HFFc6 (cell line): ENCODE measurements around the gene CMSS1. TPM values are rescaled to one million over a fixed set of nuclear protein-coding genes. Genes with fewer than 3 reads are reported as not detected.

Experiments used
- DNase-seq: peaks from one replicate; pipeline ENCODE4 v3.0.0-alpha.2; 2018
- H3K27ac Mint-ChIP-seq: 2 replicates; pipeline ENCODE4 v1.8.0; 2020; ENCODE audit warnings: mild to moderate bottlenecking, mixed read lengths
- H3K27me3 Mint-ChIP-seq: 2 replicates; pipeline ENCODE4 v1.8.0; 2021; ENCODE audit warnings: mild to moderate bottlenecking, moderate library complexity, mixed read lengths; ENCODE audit not compliant: insufficient read depth
- H3K36me3 Mint-ChIP-seq: 2 replicates; pipeline ENCODE4 v1.8.0; 2021; ENCODE audit warnings: low read depth, mixed read lengths
- H3K4me1 Mint-ChIP-seq: 2 replicates; pipeline ENCODE4 v1.8.0; 2020; ENCODE audit warnings: low read depth, mixed read lengths
- H3K4me3 Mint-ChIP-seq: 2 replicates; pipeline ENCODE4 v1.8.0; 2020; ENCODE audit warnings: mild to moderate bottlenecking, moderate library complexity, mixed read lengths
- H3K9me3 Mint-ChIP-seq: 2 replicates; pipeline ENCODE4 v1.8.0; 2020; ENCODE audit warnings: mild to moderate bottlenecking, mixed read lengths
- total RNA-seq, 6 experiments: library from RNA; stranded (reverse); fragmentation: NEBNext Ultra II Directional; extraction: Animal tissue kit (Norgen Biotek cat#: 25700); gene quantifications; 2 replicates in 1 of 6; 3 replicates in 5 of 6; pipeline ENCODE4 v1.2.3, GENCODE V29; 2021
- TF ChIP-seq, protein P1 (sequence below): fragments of 200-600 bp; sonication (generic); IDR thresholded peaks from 2 replicates; pipeline ENCODE4 v1.5.0; 2021; ENCODE audit warnings: antibody characterized with exemption, mild to moderate bottlenecking

Gene CMSS1
- total RNA-seq, 6 experiments from 2014 or later = 27.8 to 47.0 (median 38.1) TPM

DNA sequence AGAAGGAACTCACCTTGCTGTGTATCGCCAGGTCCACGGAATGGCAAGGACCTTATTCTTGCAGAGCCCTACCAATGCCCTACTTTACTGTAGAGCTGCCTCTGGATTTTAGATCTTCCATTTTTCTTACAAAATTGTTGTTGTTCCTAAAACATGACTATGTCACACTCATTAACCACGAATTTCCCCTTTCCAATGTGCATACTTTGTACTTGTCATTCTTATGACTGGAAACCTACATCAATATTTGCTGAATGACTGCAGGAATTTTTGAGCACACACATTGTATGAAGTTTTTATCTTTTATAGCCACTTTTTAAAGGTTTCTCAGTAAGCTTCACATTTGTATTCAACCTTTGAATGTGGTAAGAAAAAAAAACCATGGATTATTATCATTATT, 35.9 kb upstream of the CMSS1 start:
- Mint-ChIP-seq H3K36me3 (peaks cover 12% of the 10 kb centered on the region; the same call in 1 of the 2 replicates), H3K27me3 (no peaks in the 10 kb centered on the region), H3K9me3 (no peaks in the 10 kb centered on the region), H3K27ac (peak overlapping the region; percentile 16; the same call in 1 of the 2 replicates), H3K4me1 (peaks cover 66% of the 10 kb centered on the region), H3K4me3 (peak overlapping the region; percentile 4; the same call in 1 of the 2 replicates)
- TF ChIP-seq, protein P1, sequence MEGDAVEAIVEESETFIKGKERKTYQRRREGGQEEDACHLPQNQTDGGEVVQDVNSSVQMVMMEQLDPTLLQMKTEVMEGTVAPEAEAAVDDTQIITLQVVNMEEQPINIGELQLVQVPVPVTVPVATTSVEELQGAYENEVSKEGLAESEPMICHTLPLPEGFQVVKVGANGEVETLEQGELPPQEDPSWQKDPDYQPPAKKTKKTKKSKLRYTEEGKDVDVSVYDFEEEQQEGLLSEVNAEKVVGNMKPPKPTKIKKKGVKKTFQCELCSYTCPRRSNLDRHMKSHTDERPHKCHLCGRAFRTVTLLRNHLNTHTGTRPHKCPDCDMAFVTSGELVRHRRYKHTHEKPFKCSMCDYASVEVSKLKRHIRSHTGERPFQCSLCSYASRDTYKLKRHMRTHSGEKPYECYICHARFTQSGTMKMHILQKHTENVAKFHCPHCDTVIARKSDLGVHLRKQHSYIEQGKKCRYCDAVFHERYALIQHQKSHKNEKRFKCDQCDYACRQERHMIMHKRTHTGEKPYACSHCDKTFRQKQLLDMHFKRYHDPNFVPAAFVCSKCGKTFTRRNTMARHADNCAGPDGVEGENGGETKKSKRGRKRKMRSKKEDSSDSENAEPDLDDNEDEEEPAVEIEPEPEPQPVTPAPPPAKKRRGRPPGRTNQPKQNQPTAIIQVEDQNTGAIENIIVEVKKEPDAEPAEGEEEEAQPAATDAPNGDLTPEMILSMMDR = no peak
- peak; percentile 41 for DNase-seq

DNA sequence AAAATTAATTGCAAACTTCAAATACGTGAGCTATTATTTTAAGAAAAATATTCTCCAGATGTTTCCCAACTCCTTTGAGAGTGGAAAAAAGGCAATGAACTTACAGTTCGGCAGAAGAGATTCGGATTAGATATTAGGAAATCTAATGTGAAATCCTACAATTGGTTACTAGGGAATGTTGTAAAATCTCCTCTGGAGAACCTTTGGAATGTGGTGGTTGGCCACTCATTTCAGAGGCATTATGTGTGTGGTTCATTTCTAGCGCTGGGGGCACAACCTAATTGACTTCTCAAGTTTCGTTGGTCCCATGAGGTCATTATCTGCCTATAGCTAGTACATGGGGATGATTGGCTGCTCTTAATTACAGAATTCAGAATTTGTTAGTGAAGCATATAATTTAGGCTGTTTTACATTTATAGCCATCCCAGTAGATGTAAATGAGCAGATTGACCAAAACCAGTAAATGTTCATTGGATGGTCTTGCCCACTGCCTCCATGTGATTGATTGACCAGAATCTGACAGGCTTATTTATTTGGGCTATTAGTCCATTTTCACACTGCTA, 34.6 kb upstream of the CMSS1 start:
- H3K27ac Mint-ChIP-seq = peak overlapping the region; percentile 63

DNA sequence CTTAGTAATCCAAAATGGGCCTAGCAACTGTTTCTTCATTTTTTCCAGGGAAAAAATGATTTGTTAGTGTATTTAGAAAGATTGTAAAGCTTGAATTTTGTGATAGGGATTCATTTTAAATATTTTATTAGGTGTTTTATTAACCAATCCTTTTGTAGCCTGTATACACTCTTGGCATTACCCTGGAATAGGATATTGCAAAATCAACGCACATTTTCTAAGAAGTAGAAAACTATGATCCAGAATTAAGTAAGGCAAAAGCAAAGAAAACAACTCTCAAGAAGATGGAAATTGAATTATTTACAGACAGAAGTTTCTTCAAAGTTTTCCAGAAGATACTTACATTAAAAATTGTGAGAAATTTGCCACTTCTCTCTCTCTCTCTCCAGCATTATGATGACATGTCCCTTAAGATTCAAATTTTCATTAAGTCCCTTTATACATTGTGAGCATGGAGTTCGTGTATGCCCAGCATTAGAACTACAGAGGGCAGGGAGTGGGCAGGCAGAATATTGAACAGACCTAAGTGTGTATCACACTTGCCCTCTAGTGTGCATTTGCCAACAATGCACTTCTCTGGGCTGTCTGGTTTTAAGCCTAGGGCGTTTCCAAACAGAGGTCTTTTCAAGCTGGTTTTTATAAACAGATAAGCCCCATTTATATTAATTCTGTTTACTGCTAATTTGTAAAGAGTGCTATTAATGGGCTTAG, 28.5 kb upstream of the CMSS1 start:
- Mint-ChIP-seq H3K4me1 (peaks cover 22% of the 10 kb centered on the region), H3K36me3 (no peaks in the 10 kb centered on the region), H3K9me3 (no peaks in the 10 kb centered on the region), H3K27me3 (no peaks in the 10 kb centered on the region; the same call in 1 of the 2 replicates), H3K4me3 (no peak overlapping the region; the same call in 1 of the 2 replicates), H3K27ac (no peak overlapping the region; the same call in 1 of the 2 replicates)
- peak; percentile 42 for DNase-seq
- TF ChIP-seq, protein P1 = peak; percentile 86

More for the DNA sequence above, 34.6 kb upstream of the CMSS1 start:
- TF ChIP-seq, protein P1 = no peak
- Mint-ChIP-seq H3K4me3 (0 out of 2 replicates have a peak overlapping the region, but pooled peaks have one; percentile 37), H3K36me3 (peaks cover 12% of the 10 kb centered on the region; the same call in 1 of the 2 replicates), H3K4me1 (peaks cover 55% of the 10 kb centered on the region), H3K9me3 (no peaks in the 10 kb centered on the region), H3K27me3 (no peaks in the 10 kb centered on the region; the same call in 1 of the 2 replicates)
- DNase-seq = peak; percentile 91

DNA sequence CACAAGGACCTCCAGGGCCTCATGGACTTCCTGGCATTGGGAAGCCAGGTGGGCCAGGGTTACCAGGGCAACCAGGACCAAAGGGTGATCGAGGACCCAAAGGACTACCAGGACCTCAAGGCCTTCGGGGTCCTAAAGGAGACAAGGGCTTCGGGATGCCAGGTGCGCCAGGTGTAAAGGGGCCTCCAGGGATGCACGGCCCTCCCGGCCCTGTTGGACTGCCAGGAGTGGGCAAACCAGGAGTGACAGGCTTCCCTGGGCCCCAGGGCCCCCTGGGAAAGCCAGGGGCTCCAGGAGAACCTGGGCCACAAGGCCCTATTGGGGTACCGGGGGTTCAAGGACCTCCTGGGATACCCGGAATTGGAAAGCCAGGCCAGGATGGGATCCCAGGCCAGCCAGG, 23.2 kb upstream of the CMSS1 start:
- Mint-ChIP-seq H3K27me3 (peaks cover 2% of the 10 kb centered on the region; the same call in 1 of the 2 replicates), H3K36me3 (no peaks in the 10 kb centered on the region), H3K4me3 (no peak overlapping the region), H3K4me1 (peaks cover under 1% of the 10 kb centered on the region), H3K9me3 (no peaks in the 10 kb centered on the region), H3K27ac (no peak overlapping the region)
- DNase-seq = no peak
- TF ChIP-seq, protein P1 = no peak

DNA sequence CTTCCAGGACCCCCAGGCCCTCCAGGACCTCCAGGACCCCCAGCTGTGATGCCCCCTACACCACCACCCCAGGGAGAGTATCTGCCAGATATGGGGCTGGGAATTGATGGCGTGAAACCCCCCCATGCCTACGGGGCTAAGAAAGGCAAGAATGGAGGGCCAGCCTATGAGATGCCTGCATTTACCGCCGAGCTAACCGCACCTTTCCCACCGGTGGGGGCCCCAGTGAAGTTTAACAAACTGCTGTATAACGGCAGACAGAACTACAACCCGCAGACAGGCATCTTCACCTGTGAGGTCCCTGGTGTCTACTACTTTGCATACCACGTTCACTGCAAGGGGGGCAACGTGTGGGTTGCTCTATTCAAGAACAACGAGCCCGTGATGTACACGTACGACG, 22.1 kb upstream of the CMSS1 start:
- TF ChIP-seq, protein P1 = no peak
- Mint-ChIP-seq H3K9me3 (no peaks in the 10 kb centered on the region), H3K4me1 (no peaks in the 10 kb centered on the region), H3K27me3 (peaks cover 2% of the 10 kb centered on the region; the same call in 1 of the 2 replicates), H3K4me3 (no peak overlapping the region), H3K36me3 (no peaks in the 10 kb centered on the region), H3K27ac (no peak overlapping the region)
- DNase-seq = no peak
